Transverse colon (tissue), 4 donors: Measurements from ENCODE around the gene CFHR3.

Experiments used
- CTCF ChIP-seq, 5 experiments: fragments of 200-600 bp in 3 of 5; fragments of 450-650 bp in 2 of 5; sonication (generic) in 3 of 5; IDR thresholded peaks; 1 replicate in 2 of 5; 2 replicates in 3 of 5; pipeline ENCODE4 v1.5.1; 2016 to 2017; ENCODE audit warnings: antibody characterized with exemption in 5 of 5, inconsistent platforms in 3 of 5, mild to moderate bottlenecking in 2 of 5, moderate library complexity in 1 of 5
- EP300 ChIP-seq: sonication (generic); formaldehyde crosslinking; IDR thresholded peaks from one replicate; pipeline ENCODE4 v1.6.1; 2017; ENCODE audit warnings: antibody characterized with exemption, low read depth
- POLR2A ChIP-seq: fragments of 450-650 bp; IDR thresholded peaks from one replicate; pipeline ENCODE4 v1.6.1; 2016; ENCODE audit warnings: antibody characterized with exemption, mild to moderate bottlenecking, moderate library complexity
- POLR2AphosphoS5 ChIP-seq, 3 donors: sonication (generic); formaldehyde crosslinking; IDR thresholded peaks; one replicate each; pipeline ENCODE4 v1.6.1; 2016; ENCODE audit warnings: antibody characterized with exemption in 3 of 3

- TF ChIP-seq CTCF (IDR thresholded peaks at IDR 0.05) (no peak), POLR2A (no peak), EP300 (no peak), POLR2AphosphoS5 (IDR thresholded peaks at IDR 0.05) (no peak)
These were observed 927 bp upstream of the CFHR3 start for GRCh38 chr1:196773713-196774112.
